H1 (cell line): ENCODE results near the gene TMEM237. TPM values are rescaled to one million over a fixed set of nuclear protein-coding genes. Genes with fewer than 3 reads are reported as not detected.

Source experiments
- CTCF ChIA-PET: fragments of 300-600 bp; sonication (Branson Sonifier 250); formaldehyde crosslinking; loops from one replicate; lab custom pipeline; 2021; ENCODE audit not compliant: partially characterized antibody; lab: Charles Lee
- POLR2A ChIA-PET: fragments of 300-600 bp; sonication (Branson Sonifier 250); formaldehyde crosslinking; loops from one replicate; lab custom pipeline; 2021; ENCODE audit warnings: inconsistent platforms; ENCODE audit not compliant: partially characterized antibody; lab: Charles Lee
- DNase-seq, 2 experiments: peaks; one replicate each; pipeline versions ENCODE4 v3.0.0 to v3.0.0-alpha.2; 2010 to 2022; ENCODE audit warnings: low spot score in 2 of 2, low read depth in 1 of 2, mixed read lengths in 1 of 2
- FAIRE-seq: peaks from 2 replicates; lab custom pipeline; 2011; peaks lifted over from hg19 to GRCh38; lab: Jason Lieb, UNC
- H2AFZ ChIP-seq: 2 replicates; pipeline ENCODE4 v1.8.1; 2012; ENCODE audit warnings: low read length, inconsistent platforms
- H2AK5ac ChIP-seq: 2 replicates; pipeline ENCODE4 v1.6.1; 2013; ENCODE audit warnings: low read depth, low read length
- H2BK120ac ChIP-seq: replicated peaks from 2 replicates; pipeline ENCODE3; 2013; ENCODE audit warnings: low read depth, low read length, inconsistent platforms
- H2BK12ac ChIP-seq: 2 replicates; pipeline ENCODE4 v1.6.1; 2013; ENCODE audit warnings: low read depth, low read length
- H2BK15ac ChIP-seq: 2 replicates; pipeline ENCODE4 v1.6.1; 2013; ENCODE audit warnings: low read length
- H2BK20ac ChIP-seq: 2 replicates; pipeline ENCODE4 v1.6.1; 2013; ENCODE audit warnings: low read length
- H2BK5ac ChIP-seq: 2 replicates; pipeline ENCODE4 v1.6.1; 2013; ENCODE audit warnings: low read depth, low read length
- H3K14ac ChIP-seq: 2 replicates; pipeline ENCODE4 v1.6.1; 2013; ENCODE audit warnings: inconsistent platforms; ENCODE audit not compliant: insufficient read length
- H3K18ac ChIP-seq: 2 replicates; pipeline ENCODE4 v1.6.1; 2013; ENCODE audit warnings: low read length; ENCODE audit errors: extremely low read depth
- H3K23ac ChIP-seq: 2 replicates; pipeline ENCODE4 v1.6.1; 2013; ENCODE audit warnings: inconsistent platforms; ENCODE audit not compliant: insufficient read length
- H3K23me2 ChIP-seq: 2 replicates; pipeline ENCODE4 v1.6.1; 2013; ENCODE audit warnings: low read depth, low read length
- H3K27ac ChIP-seq: 2 replicates; pipeline ENCODE4 v1.6.1; 2011; ENCODE audit warnings: low read depth, low read length, inconsistent platforms
- H3K27me3 ChIP-seq, 4 experiments: replicated peaks in 1 of 4; 1 replicate in 1 of 4; 2 replicates in 3 of 4; pipeline versions ENCODE4 v1.6.1 to v1.8.1; 2011 to 2013; ENCODE audit warnings: low read length in 3 of 4, mild to moderate bottlenecking in 3 of 4, inconsistent platforms in 2 of 4, mixed read lengths in 2 of 4, moderate library complexity in 1 of 4; ENCODE audit not compliant: control insufficient read depth in 3 of 4, insufficient read depth in 3 of 4; ENCODE audit errors: extremely low read depth in 1 of 4
- H3K36me3 ChIP-seq, 4 experiments: 2 replicates each; pipeline versions ENCODE4 v1.6.1 to v1.8.1; 2011 to 2013; ENCODE audit warnings: mild to moderate bottlenecking in 4 of 4, low read length in 3 of 4, moderate library complexity in 2 of 4, control low read depth in 1 of 4, inconsistent platforms in 1 of 4; ENCODE audit not compliant: insufficient read depth in 4 of 4, control insufficient read depth in 2 of 4
- H3K4ac ChIP-seq: replicated peaks from 2 replicates; pipeline ENCODE3; 2013; ENCODE audit warnings: low read length, low read depth, mixed read lengths, inconsistent platforms; ENCODE audit not compliant: insufficient read length
- H3K4me1 ChIP-seq, 4 experiments: replicated peaks in 1 of 4; 1 replicate in 1 of 4; 2 replicates in 3 of 4; pipeline versions ENCODE4 v1.6.1 to v1.8.1; 2011 to 2013; ENCODE audit warnings: low read length in 3 of 4, inconsistent platforms in 2 of 4, mixed read lengths in 1 of 4; ENCODE audit not compliant: insufficient read depth in 4 of 4, control insufficient read depth in 3 of 4
- H3K4me2 ChIP-seq, 2 experiments: 2 replicates each; pipeline versions ENCODE4 v1.6.1 to v1.8.1; 2011 to 2013; ENCODE audit warnings: low read depth in 2 of 2, low read length in 2 of 2, control low read depth in 1 of 2, inconsistent platforms in 1 of 2, mild to moderate bottlenecking in 1 of 2; ENCODE audit not compliant: insufficient read depth in 1 of 2
- H3K4me3 ChIP-seq, 4 experiments: fragments of 200-600, 300-600 bp in 1 of 4; sonication (generic), shearing (Covaris generic), sonication (Bioruptor Twin) in 1 of 4; 2 replicates each; pipeline versions ENCODE4 v1.5.1 to v1.8.1; 2011 to 2016; ENCODE audit warnings: low read length in 4 of 4, low read depth in 3 of 4, control low read depth in 2 of 4, inconsistent platforms in 2 of 4, mild to moderate bottlenecking in 2 of 4, mixed read lengths in 1 of 4, moderate library complexity in 1 of 4; ENCODE audit not compliant: insufficient read depth in 2 of 4; ENCODE audit errors: extremely low read depth in 1 of 4
- H3K56ac ChIP-seq: replicated peaks from 2 replicates; pipeline ENCODE3; 2013; ENCODE audit warnings: low read depth, mild to moderate bottlenecking, mixed read lengths, low read length, inconsistent platforms; ENCODE audit not compliant: insufficient read length
- H3K79me1 ChIP-seq: 2 replicates; pipeline ENCODE4 v1.6.1; 2013; ENCODE audit warnings: low read depth, low read length, control low read depth
- H3K79me2 ChIP-seq, 2 experiments: 2 replicates each; pipeline versions ENCODE4 v1.6.1 to v1.8.1; 2012 to 2013; ENCODE audit warnings: low read length in 2 of 2, mild to moderate bottlenecking in 2 of 2, inconsistent platforms in 1 of 2; ENCODE audit not compliant: insufficient read depth in 2 of 2, control insufficient read depth in 1 of 2
- H3K9ac ChIP-seq, 4 experiments: replicated peaks in 1 of 4; 1 replicate in 1 of 4; 2 replicates in 3 of 4; pipeline versions ENCODE4 v1.6.1 to v1.8.1; 2011 to 2013; ENCODE audit warnings: low read depth in 3 of 4, low read length in 3 of 4, control low read depth in 2 of 4, mild to moderate bottlenecking in 2 of 4, moderate library complexity in 2 of 4, inconsistent platforms in 1 of 4; ENCODE audit errors: extremely low read depth in 1 of 4
- H3K9me3 ChIP-seq, 2 experiments: 2 replicates each; pipeline versions ENCODE4 v1.6.1 to v1.8.1; 2012 to 2013; ENCODE audit warnings: mild to moderate bottlenecking in 2 of 2, moderate library complexity in 2 of 2, control low read depth in 1 of 2, inconsistent platforms in 1 of 2, low read depth in 1 of 2, low read length in 1 of 2, mixed read lengths in 1 of 2; ENCODE audit not compliant: insufficient read depth in 2 of 2
- H4K20me1 ChIP-seq, 2 experiments: replicated peaks in 1 of 2; 2 replicates each; pipeline versions ENCODE3 to v1.8.1; 2011 to 2013; ENCODE audit warnings: inconsistent platforms in 2 of 2, low read length in 2 of 2, mild to moderate bottlenecking in 1 of 2; ENCODE audit not compliant: insufficient read depth in 2 of 2, control insufficient read depth in 1 of 2
- H4K5ac ChIP-seq: 2 replicates; pipeline ENCODE4 v1.6.1; 2013; ENCODE audit warnings: low read length, low read depth, mixed read lengths, inconsistent platforms; ENCODE audit not compliant: insufficient read length
- H4K8ac ChIP-seq: 2 replicates; pipeline ENCODE4 v1.8.0; 2013; ENCODE audit warnings: mild to moderate bottlenecking, moderate library complexity, low read length, inconsistent platforms; ENCODE audit not compliant: insufficient read depth; ENCODE audit errors: extremely low read depth
- H4K91ac ChIP-seq: replicated peaks from 2 replicates; pipeline ENCODE3; 2013; ENCODE audit warnings: low read length, mixed read lengths, inconsistent platforms; ENCODE audit not compliant: insufficient read length
- BACH1 ChIP-seq: IDR thresholded peaks from 2 replicates; pipeline ENCODE4 v1.6.1; 2012; ENCODE audit warnings: low read length, improper control_type of control experiment
- BCL11A ChIP-seq, 2 experiments: IDR thresholded peaks; one replicate each; pipeline ENCODE4 v1.6.1; 2011; ENCODE audit warnings: low read depth in 2 of 2, low read length in 2 of 2, mild to moderate bottlenecking in 2 of 2
- BRCA1 ChIP-seq: IDR thresholded peaks from 2 replicates; pipeline ENCODE4 v1.6.1; 2012; ENCODE audit warnings: low read depth, low read length, improper control_type of control experiment
- CBX8 ChIP-seq: fragments of 300-800, 300-1000 bp; sonication (generic); IDR thresholded peaks from 2 replicates; pipeline ENCODE4 v1.7.1; 2016; ENCODE audit warnings: low read depth, low read length, borderline replicate concordance
- CREB1 ChIP-seq: IDR thresholded peaks from 2 replicates; pipeline ENCODE4 v1.6.1; 2012; ENCODE audit warnings: inconsistent platforms
- JUN ChIP-seq: IDR thresholded peaks from 2 replicates; pipeline ENCODE4 v1.6.1; 2011; ENCODE audit warnings: low read depth, mild to moderate bottlenecking, improper control_type of control experiment, low read length
- NANOG ChIP-seq: IDR thresholded peaks from 2 replicates; pipeline ENCODE4 v1.6.1; 2011; ENCODE audit warnings: low read length, low read depth, mild to moderate bottlenecking, inconsistent platforms; ENCODE audit not compliant: insufficient read depth, poor library complexity, severe bottlenecking
- NRF1 ChIP-seq: IDR thresholded peaks from 2 replicates; pipeline ENCODE4 v1.6.1; 2011; ENCODE audit warnings: mild to moderate bottlenecking, low read depth, low read length, improper control_type of control experiment
- PHF8 ChIP-seq: fragments of 200-600 bp; sonication (generic); conservative IDR thresholded peaks from 2 replicates; pipeline ENCODE4 v1.7.1; 2012; ENCODE audit warnings: low read depth, mild to moderate bottlenecking, inconsistent platforms, low read length, moderate library complexity
- RXRA ChIP-seq: IDR thresholded peaks from 2 replicates; pipeline ENCODE4 v1.6.1; 2011; ENCODE audit warnings: low read depth, mild to moderate bottlenecking, low read length, moderate library complexity; ENCODE audit not compliant: insufficient read depth
- SAP30 ChIP-seq: fragments of 300-600 bp; sonication (generic); IDR thresholded peaks from 2 replicates; pipeline ENCODE4 v1.7.1; 2012; ENCODE audit warnings: low read length, moderate library complexity, mild to moderate bottlenecking, inconsistent platforms; ENCODE audit not compliant: insufficient read depth, insufficient replicate concordance
- TAF1 ChIP-seq: IDR thresholded peaks from 2 replicates; pipeline ENCODE4 v1.6.1; 2011; ENCODE audit warnings: mild to moderate bottlenecking, low read depth, low read length
- WGBS, 2 experiments: shearing (Covaris generic) in 1 of 2; methylation state at CpG; one replicate each; pipeline versions ENCODE4 v1.1.6 to v1.1.7; 2013 to 2015; ENCODE audit warnings: low lambda C conversion rate in 2 of 2, mixed read lengths in 2 of 2, inconsistent platforms in 1 of 2, low coverage in 1 of 2, missing lambda C conversion rate in 1 of 2; ENCODE audit not compliant: insufficient replicate concordance in 2 of 2, insufficient coverage in 1 of 2, insufficient read length in 1 of 2; ENCODE audit errors: extremely low coverage in 1 of 2, missing lambda C conversion rate in 1 of 2; 5-methylcytosine and 5-hydroxymethylcytosine counted together
- polyA plus RNA-seq, 7 experiments: library from polyadenylated mRNA; depleted of rRNA in 3 of 7; stranded (reverse) in 5 of 7; unstranded in 2 of 7; fragments of >200 nt in 5 of 7; fragments of 200-250 nt in 2 of 7; gene quantifications; 1 replicate in 5 of 7; 2 replicates in 1 of 7; 4 replicates in 1 of 7; pipeline versions ENCODE4 v1.2.1 to v1.2.3, GENCODE V29; 2011 to 2013; ENCODE audit warnings: missing spikeins in 2 of 7, mixed read lengths in 2 of 7
- total RNA-seq: library from RNA; stranded (reverse); fragmentation: NEBNext Ultra II Directional; extraction: Animal tissue kit (Norgen Biotek cat#: 25700); gene quantifications from 2 replicates; pipeline ENCODE4 v1.2.1, GENCODE V29; 2021

TMEM237 gene
- total and polyA plus RNA-seq, 2 of the 8 experiments (the other 6 are each of a cell fraction or from before 2014, with no cell fraction given) = 26.1 to 41.0 TPM

DNA sequence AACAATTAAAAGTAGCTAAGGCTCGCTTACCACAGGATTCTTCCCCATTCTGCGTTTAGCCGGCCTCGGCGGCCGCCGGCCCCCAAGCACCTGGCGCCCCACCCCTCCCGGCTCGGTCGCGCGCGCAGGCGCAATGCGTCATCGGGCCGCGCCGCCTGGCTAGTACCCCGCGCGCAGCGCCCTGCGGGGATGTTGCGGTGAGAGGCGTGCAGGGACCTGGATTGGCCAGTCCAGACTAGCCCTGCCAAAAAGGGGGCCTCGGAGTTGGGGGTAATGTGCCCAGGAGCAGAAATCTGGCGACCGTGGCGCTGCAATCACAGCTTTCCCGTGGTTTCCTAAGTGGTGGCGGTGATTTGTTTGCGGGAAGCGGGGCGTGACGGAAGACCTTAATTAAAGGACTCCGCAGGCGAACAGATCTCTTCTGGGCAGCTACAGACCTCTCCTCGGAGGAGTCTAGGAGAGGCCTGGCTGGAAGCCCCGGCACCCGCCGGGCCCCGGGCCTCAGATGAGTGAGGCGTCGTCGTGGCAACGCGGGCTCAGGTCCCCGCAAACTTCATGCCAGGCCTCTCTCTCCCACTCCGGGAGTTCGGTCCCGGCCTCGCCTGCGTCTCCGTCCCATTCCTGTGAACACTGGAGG lies 606 bp downstream of the TMEM237 start:
- ChIA-PET CTCF (interaction anchor here (1.9 kb wide), 1 partner anchor 11 kb away, joined by 6 read pairs; no protein-coding TSS in a partner anchor), POLR2A (interaction anchor here (0.6 to 3.1 kb wide), 9 partner anchors 9 to 542 kb away, joined by 3 to 17 read pairs (median 3); partner anchors contain the start of genes STRADB and TRAK2)
- Histone ChIP-seq H3K9me3 (no peaks in the 10 kb centered on the region), H4K5ac (peak overlapping the region; percentile 94), H2BK20ac (no peak overlapping the region), H3K23me2 (no peaks in the 10 kb centered on the region; the same call in 1 of the 2 replicates), H4K20me1 (no peaks in the 10 kb centered on the region), H2AFZ (peak overlapping the region; percentile 99), H2BK120ac (no peak overlapping the region), H3K4ac (no peak overlapping the region), H3K79me1 (no peaks in the 10 kb centered on the region), H4K8ac (peak overlapping the region; percentile 97; the same call in 1 of the 2 replicates), H3K9ac (peak overlapping the region; percentile 75 to 98 (median 90)), H2BK5ac (peak overlapping the region; percentile 84), H3K4me2 (peak overlapping the region; percentile 64 to 81), H3K27me3 (no peaks in the 10 kb centered on the region), H3K79me2 (peaks cover 0 to 28% of the 10 kb centered on the region in 2 experiments; a peak in 2 of 4 replicates), H4K91ac (no peak overlapping the region), H2AK5ac (no peak overlapping the region), H3K14ac (no peak overlapping the region), H3K27ac (peak overlapping the region; percentile 82), H3K23ac (no peak overlapping the region), H3K56ac (peak overlapping the region; percentile 43), H3K4me3 (peak overlapping the region; percentile 93 to 98 (median 96)), H3K4me1 (peaks cover 0 to 5% (median 0%) of the 10 kb centered on the region in 4 experiments; a peak in 1 of 7 replicates), H2BK12ac (no peak overlapping the region), H3K18ac (no peak overlapping the region), H3K36me3 (peaks cover 0 to 15% (median 6%) of the 10 kb centered on the region in 4 experiments; a peak in 5 of 8 replicates), H2BK15ac (no peak overlapping the region)
- 1% methylated on average over 46 of the region's 56 CpGs; no CpG with 5 or more reads in 1 of the 2 experiments for WGBS, 2 experiments
- no peak for FAIRE-seq
- DNase-seq = peak; percentile 39 to 97
- peak; percentile 83 for TF ChIP-seq PHF8
- TF ChIP-seq BACH1 = peak; percentile 53; the same call in 1 of the 2 replicates
- no peak for TF ChIP-seq RXRA
- TF ChIP-seq TAF1 = peak; percentile 87
- TF ChIP-seq NRF1 = peak; percentile 43
- no peak for TF ChIP-seq JUN
- peak; percentile 97 for TF ChIP-seq CREB1
- 0 out of 2 replicates have a peak, but pooled peaks have one; percentile 11 for TF ChIP-seq BRCA1
- no peak for TF ChIP-seq CBX8
- TF ChIP-seq NANOG = no peak
- no peak for TF ChIP-seq SAP30
- TF ChIP-seq BCL11A (IDR thresholded peaks at IDR 0.05; ENCODE audit: low read depth in 2 of 2, low read length in 2 of 2) = no peak
